HS-27A (cell line): Measurements from ENCODE around the gene EZR.

Experiments used
- DNase-seq: peaks from one replicate; pipeline ENCODE4 v3.0.0-alpha.2; 2012; ENCODE audit warnings: low read depth, missing footprints

The EZR gene

GRCh38 chr6:158775832-158776231 is 43.3 kb downstream of the EZR start:
- no peak for DNase-seq

GRCh38 chr6:158774717-158775449 is 44.3 kb downstream of the EZR start:
- no peak for DNase-seq

DNA sequence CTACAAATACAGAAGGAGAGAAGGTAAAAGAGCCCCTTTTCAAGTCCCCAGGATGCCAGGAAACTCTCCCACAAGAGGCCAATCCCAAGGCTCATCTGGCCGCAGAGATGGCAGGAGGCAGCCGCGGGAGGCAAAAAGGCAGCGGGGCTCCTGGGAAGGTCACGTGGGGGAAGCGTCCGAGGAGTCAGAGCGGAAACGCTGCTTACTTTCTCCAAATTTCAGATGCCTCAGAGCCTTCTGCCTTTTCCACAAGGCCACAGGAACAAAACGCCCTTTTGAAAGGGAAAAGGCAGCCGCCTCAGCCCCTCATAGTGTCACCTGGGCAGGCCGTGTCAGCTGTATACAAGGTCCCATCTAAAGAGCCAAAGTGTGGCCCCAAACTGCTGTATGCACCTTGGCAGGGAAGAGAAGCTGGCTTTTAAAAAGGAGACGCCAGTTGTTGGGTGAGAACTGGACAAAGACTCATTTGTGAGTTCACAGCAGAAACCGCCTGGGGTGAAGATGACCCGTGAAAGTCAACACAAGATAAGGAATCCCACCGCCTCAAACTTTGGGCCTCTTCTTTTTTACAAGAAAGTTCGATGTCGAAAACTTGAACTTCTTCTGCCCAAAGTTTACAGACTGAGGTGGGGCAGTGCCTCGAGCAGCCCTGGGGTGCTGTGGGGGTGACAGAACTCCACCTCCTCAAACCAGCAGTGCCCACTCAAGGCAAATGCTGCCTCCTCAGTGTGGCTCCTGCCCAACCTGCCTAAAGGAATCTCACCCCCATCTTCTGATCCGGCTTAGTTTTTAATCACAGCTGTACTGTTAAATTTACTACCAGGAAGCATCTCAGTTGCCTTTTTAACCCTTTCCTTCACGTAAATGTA is 45.4 kb downstream of the EZR start:
- no peak for DNase-seq

DNA sequence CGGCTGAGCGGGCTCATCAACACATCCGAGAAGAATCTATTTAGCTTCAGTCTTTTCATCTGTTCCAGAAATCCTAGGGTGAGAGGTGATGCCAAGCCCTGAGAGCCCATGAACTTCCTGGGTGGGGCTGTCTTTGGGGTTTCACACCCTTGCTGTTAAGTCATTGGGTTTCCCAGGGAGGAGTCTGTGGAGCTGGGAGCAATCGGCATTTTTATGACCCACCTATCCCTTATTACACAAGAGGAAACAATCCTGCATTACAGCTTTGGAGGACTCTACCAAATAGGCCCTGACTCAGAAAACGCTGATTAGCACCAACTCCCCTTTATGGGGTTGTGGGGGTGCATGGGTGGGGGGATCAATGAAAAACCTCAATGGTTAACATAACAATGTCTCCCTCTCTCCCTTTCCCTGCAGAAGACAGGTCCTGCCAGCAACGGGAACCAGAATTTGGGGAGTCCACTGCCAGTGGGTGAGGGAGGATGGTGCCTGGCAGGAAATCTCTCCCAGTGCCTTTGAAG is 46.3 kb downstream of the EZR start:
- no peak for DNase-seq

DNA sequence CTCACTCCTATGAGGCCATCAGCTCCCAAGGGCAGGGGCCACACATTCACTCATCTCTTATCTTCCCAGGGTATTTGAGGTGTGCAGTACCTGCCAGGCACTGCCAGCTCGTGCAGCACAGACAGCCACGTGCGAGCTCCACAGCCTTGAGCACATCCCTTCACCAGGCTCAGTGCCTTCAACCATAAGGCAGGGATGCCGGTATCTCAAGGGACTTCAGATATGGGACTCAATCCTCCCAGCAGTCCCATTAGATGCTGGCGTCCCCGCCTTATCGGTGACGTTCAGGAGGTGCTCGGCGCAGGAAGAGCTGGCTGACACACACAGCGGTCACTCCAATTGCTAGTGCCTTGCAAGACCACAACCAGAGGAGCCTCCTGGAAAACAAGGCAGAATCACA is 47.0 kb downstream of the EZR start:
- no peak for DNase-seq

GRCh38 chr6:158771399-158772152 is 47.6 kb downstream of the EZR start:
- DNase-seq = no peak

- DNase-seq = no peak
These were observed 48.4 kb downstream of the EZR start for GRCh38 chr6:158770533-158771330.

DNA sequence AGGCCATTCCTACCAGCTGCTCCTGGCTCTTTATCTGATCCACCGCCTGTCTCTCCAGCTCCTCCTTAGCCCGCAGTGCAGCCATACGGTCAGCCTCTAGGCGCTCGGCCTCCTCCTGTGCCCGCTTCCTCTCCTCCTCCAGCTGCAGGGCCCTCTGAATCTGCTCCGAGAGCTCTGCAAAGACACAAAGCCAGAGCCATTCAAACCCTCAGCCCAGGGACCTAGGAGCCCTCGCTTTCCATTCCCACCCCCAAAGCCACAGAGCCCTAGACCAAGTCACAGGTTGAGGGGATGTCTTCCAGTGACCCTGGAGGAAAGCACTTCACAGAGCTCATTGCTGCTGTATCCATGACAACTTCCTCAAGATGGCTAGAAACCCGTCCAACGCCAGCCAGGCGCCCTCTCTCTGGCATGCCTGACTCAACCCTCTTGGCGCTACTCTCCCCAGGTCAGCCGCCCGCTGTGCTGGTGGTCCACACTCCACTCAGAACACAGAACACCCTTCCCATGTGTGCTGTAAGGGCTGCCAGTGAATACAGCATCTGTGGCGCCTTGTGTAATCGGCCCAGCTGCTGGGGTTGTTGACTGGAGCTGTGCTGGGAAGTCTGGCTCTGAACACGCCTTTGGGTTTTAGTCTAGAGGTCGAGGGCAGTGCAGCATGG is 49.3 kb downstream of the EZR start:
- DNase-seq = no peak

GRCh38 chr6:158769234-158769770 is 49.9 kb downstream of the EZR start:
- no peak for DNase-seq

- no peak for DNase-seq
These were observed 50.7 kb downstream of the EZR start for GRCh38 chr6:158768436-158768835.

DNA sequence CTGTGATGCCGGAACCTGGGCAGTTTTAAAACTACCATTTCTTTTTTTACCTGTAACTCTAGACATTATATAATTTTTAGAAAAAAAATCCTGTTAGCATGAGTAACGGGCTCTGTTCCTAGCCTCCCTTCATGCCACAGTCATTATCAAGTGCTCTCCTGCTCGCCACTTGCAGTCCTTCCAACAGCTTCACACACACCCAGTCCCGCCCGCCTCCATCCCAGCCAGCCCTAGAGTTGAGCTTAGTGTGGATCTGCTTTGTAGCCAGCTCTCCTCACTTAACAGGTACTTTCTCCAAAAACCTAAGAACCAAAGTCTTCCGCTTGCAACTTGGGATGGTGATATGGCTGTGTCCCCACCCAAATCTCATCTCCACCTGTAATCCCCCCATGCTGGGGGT is 51.5 kb downstream of the EZR start:
- DNase-seq = no peak

DNA sequence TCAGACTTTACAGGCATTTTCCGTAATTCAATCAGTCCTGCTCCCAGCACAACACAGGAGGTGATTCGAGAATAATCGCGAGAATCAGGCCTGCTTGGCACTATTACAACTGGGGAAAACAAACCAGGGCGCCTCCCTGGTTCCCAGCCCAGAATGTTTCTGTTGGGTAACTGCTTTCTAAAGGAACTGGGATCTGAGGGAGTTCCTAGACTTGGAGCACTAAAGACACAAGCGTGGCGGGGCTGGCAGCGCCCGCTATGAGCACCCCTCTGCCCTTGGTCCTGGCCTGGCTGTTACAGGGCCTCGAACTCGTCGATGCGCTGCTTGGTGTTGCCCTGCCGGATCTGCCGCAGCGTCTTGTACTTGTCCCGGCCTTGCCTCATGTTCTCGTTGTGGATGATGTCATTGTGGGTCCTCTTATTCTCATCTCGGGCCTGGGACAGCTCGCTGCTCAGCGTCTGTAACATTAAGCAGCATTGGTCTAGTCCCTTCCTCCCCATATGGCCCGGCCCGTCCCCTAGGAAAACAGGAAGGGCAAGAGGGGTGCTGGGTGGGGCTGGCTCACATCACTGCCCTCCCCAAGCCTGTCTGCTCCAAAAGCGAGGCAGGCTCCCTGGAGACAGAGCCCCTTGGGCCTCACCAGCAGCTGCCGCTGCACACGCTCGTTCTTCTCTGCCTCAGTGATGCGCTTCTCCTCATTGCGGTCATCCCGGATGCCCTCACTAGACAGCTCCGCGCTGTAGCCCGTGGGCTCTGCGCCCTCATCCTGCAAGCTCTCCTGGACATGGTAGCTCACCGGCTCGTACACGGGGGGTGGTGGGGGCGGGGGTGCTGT is 52.3 kb downstream of the EZR start:
- no peak for DNase-seq

DNA sequence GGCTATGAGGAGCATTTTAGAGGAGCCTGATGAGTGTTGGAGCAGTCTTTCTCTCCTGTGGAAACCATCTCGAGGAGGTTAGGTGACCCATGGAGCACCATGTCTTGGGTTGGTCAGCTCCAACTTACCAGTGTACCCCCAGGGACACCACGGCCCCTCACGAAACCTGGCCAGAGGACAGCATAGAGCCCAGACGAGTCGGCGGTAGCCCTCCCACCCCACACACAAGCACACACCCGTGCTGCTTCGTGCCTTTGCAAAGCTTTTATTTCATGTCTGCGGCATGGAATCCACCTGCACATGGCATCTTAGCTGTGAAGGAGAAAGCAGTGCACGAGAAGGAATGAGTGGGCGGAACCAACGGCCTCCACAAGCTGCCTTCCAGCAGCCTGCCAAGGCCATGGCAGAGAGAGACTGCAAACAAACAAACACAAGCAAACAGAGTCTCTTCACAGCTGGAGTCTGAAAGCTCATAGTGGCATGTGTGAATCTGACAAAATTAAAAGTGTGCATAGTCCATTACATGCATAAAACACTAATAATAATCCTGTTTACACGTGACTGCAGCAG is 53.6 kb downstream of the EZR start:
- DNase-seq = no peak

GRCh38 chr6:158764926-158765325 is 54.2 kb downstream of the EZR start:
- DNase-seq = no peak

GRCh38 chr6:158764183-158764849 is 54.9 kb downstream of the EZR start:
- DNase-seq = no peak

- DNase-seq = no peak
These were observed 55.6 kb downstream of the EZR start for GRCh38 chr6:158763434-158764182.

DNA sequence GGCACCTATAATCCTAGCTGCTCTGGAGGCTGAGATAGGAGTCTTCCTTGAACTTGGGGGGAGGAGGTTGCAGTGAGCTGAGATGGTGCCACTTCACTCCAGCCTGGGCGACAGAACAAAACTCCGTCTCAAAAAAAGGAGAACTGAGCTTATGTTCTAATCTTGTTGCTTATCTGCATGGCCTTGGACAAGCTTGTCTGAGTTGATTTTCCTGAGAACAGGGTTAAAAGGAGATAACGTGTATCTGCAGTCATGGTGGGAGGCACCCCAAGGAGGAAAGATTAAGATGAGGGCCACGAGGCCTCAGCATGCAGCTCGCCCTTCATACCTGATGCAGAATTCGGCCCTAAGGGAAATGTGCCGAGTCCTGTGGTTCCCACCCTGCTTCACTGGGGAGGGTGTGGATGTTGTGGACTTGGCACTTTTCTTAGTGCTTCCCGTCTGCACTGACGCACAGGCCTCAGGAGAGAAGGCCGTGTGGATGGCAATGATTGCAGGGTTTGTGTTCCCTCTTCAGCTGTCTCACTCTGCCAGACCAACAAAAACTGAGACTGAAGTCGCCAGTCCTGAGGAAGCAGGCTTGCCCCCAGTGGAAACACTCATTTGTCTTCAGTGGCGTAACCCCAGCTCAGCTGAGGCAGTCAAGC is 56.3 kb downstream of the EZR start:
- DNase-seq = no peak

DNA sequence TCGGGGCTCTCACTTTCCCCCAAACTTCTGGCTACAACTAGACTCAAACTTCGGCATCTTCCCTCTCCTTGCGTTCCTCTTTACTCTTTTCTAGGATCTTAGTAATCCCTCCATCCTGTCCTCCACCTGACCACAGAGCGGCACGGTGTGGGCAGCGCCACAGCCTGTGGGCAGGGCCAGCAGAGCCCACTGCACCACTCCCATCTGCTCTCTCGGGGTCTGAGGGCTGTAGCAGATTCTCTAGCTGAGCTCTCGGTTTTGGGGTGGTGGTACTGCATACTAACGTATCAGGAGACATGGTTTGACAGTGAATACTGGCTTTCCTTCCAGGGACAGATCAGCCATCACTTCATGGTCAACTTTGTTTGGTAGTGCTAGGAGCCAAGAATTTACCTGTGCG is 57.4 kb downstream of the EZR start:
- no peak for DNase-seq
